ENCODE measurements around the gene RRAS2. TPM values are rescaled to one million over a fixed set of nuclear protein-coding genes. Genes with fewer than 3 reads are reported as not detected.

RRAS2 gene
- polyA plus RNA-seq, 1 of the 3 experiments (the other 2 are of a cell fraction), result 53.3 TPM

DNA sequence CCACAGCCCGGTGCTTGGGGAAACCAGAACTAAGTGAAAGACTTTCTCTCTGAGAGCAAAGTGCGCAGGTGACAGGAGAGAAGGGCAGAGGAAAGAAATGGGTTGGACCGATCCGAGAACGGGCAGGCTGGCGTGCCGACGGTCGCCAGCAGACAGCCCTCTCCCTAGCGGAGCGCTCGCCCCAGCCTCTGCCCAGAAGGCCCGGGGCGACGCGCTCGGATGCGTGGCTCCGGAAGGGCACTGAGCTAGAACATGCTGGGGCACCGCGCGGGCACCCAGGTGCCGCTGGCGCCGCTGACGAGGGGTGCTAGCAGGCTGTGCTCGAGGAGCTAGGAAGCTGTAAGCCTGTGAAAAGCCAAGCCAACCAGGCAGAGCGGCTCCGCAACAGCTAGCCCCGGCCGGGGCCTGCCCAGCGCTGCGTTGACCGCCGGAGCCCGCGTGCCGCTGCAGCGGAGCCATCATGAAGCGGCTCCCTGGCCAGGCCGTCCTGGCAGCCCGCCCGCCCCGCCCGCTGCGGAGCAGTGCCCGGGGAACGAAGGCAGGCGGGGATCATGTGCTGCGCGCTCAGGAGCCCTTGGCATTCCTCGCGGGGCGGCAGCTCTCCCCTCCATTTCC is 22.1 kb upstream of the RRAS2 start:
- CTCF ChIA-PET, result interaction anchor here (0.6 to 1.4 kb wide), 3 partner anchors 21 to 74 kb away, joined by 3 to 5 read pairs (median 4); no protein-coding TSS in a partner anchor
- no peaks in the 10 kb centered on the region for H3K79me2 ChIP-seq (ENCODE audit: insufficient read depth)

GRCh38 chr11:14380125-14380936 is 21.3 kb upstream of the RRAS2 start:
- H3K27ac ChIP-seq (ENCODE audit: low read depth in 2 of 2, low read length in 1 of 2), result peak overlapping the region in 1 of 2 experiments; percentile 28; a peak in 2 of 4 replicates
- no peaks in the 10 kb centered on the region for H3K36me3 ChIP-seq (replicated peaks in 1 of 2; ENCODE audit: control insufficient read depth in 1 of 2, insufficient read depth in 2 of 2, low read length in 1 of 2)
- H3K9me3 ChIP-seq, result no peaks in the 10 kb centered on the region
- WGBS (ENCODE audit: low lambda C conversion rate), result 90% methylated on average over 14 of the region's 14 CpGs
- CTCF ChIA-PET, result interaction anchor here (0.9 to 1.4 kb wide), 3 partner anchors 72 to 80 kb away, joined by 3 to 4 read pairs (median 3); no protein-coding TSS in a partner anchor
- no peaks in the 10 kb centered on the region for H3K27me3 ChIP-seq (ENCODE audit: insufficient read depth)
- peak overlapping the region; percentile 38 to 55; a peak in 3 of 4 replicates for H3K4me3 ChIP-seq (ENCODE audit: low read depth in 2 of 2, low read length in 1 of 2)
- peaks cover 8% of the 10 kb centered on the region for H3F3A ChIP-seq (replicated peaks; ENCODE audit: insufficient read depth)
- peak overlapping the region; percentile 62 for H3K9ac ChIP-seq
- no peak for DNase-seq
- no peaks in the 10 kb centered on the region; a peak in 1 of 4 replicates for H3K4me1 ChIP-seq (ENCODE audit: control insufficient read depth in 1 of 2, insufficient read depth in 2 of 2, low read depth in 1 of 2, low read length in 1 of 2)
- no peaks in the 10 kb centered on the region for H3K79me2 ChIP-seq (ENCODE audit: insufficient read depth)
- peak overlapping the region; percentile 84; the same call in 1 of the 2 replicates for H2AFZ ChIP-seq (ENCODE audit: low read depth)
- POLR2A ChIA-PET, result interaction anchor here (0.6 kb wide), 1 partner anchor 10 kb away, joined by 3 read pairs; no protein-coding TSS in a partner anchor
- no peak for TF ChIP-seq CHD2 (IDR thresholded peaks at IDR 0.05; ENCODE audit: low read length, partially characterized antibody)
- TF ChIP-seq RXRA (IDR thresholded peaks at IDR 0.05; ENCODE audit: borderline replicate concordance, low read depth), result no peak
- TF ChIP-seq FOSL2 (IDR thresholded peaks at IDR 0.05; ENCODE audit: borderline replicate concordance, low read depth), result no peak
- TF ChIP-seq MEF2A (IDR thresholded peaks at IDR 0.05; ENCODE audit: borderline replicate concordance, low read depth), result no peak
- TF ChIP-seq, protein P1, sequence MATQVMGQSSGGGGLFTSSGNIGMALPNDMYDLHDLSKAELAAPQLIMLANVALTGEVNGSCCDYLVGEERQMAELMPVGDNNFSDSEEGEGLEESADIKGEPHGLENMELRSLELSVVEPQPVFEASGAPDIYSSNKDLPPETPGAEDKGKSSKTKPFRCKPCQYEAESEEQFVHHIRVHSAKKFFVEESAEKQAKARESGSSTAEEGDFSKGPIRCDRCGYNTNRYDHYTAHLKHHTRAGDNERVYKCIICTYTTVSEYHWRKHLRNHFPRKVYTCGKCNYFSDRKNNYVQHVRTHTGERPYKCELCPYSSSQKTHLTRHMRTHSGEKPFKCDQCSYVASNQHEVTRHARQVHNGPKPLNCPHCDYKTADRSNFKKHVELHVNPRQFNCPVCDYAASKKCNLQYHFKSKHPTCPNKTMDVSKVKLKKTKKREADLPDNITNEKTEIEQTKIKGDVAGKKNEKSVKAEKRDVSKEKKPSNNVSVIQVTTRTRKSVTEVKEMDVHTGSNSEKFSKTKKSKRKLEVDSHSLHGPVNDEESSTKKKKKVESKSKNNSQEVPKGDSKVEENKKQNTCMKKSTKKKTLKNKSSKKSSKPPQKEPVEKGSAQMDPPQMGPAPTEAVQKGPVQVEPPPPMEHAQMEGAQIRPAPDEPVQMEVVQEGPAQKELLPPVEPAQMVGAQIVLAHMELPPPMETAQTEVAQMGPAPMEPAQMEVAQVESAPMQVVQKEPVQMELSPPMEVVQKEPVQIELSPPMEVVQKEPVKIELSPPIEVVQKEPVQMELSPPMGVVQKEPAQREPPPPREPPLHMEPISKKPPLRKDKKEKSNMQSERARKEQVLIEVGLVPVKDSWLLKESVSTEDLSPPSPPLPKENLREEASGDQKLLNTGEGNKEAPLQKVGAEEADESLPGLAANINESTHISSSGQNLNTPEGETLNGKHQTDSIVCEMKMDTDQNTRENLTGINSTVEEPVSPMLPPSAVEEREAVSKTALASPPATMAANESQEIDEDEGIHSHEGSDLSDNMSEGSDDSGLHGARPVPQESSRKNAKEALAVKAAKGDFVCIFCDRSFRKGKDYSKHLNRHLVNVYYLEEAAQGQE (IDR thresholded peaks at IDR 0.05; ENCODE audit: low read depth, low read length), result no peak
- no peak for TF ChIP-seq YY1 (IDR thresholded peaks at IDR 0.05; ENCODE audit: low read depth)
- TF ChIP-seq TAF1 (IDR thresholded peaks at IDR 0.05; ENCODE audit: borderline replicate concordance, low read depth, low read length), result no peak
- TF ChIP-seq TCF12 (IDR thresholded peaks at IDR 0.05), result no peak
- TF ChIP-seq SIN3A (IDR thresholded peaks at IDR 0.05; ENCODE audit: borderline replicate concordance, low read depth, low read length), result no peak
- no peak for TF ChIP-seq RCOR1 (IDR thresholded peaks at IDR 0.05; ENCODE audit: low read length)
- no peak for TF ChIP-seq ELF1 (IDR thresholded peaks at IDR 0.05)
- no peak for TF ChIP-seq NFIC (IDR thresholded peaks at IDR 0.05; ENCODE audit: borderline replicate concordance)
- no peak for TF ChIP-seq JUND (IDR thresholded peaks at IDR 0.05)
- no peak for TF ChIP-seq RFX5 (IDR thresholded peaks at IDR 0.05; ENCODE audit: low read length)
- no peaks in the 10 kb centered on the region for H4K20me1 ChIP-seq (ENCODE audit: insufficient read depth)
- no peaks in the 10 kb centered on the region for H3K9me2 ChIP-seq
- H3K4me2 ChIP-seq, result peak overlapping the region; percentile 89

More for the DNA sequence above, 22.1 kb upstream of the RRAS2 start:
- Histone ChIP-seq H3K9me3 (no peaks in the 10 kb centered on the region), H4K20me1 (ENCODE audit: insufficient read depth) (no peaks in the 10 kb centered on the region), H3K4me3 (ENCODE audit: low read depth in 2 of 2, low read length in 1 of 2) (peak overlapping the region; percentile 38 to 55; a peak in 3 of 4 replicates), H3K27me3 (ENCODE audit: insufficient read depth) (no peaks in the 10 kb centered on the region), H3F3A (replicated peaks; ENCODE audit: insufficient read depth) (peaks cover 8% of the 10 kb centered on the region), H2AFZ (ENCODE audit: low read depth) (peak overlapping the region; percentile 84), H3K4me2 (peak overlapping the region; percentile 89), H3K27ac (ENCODE audit: low read depth in 2 of 2, low read length in 1 of 2) (peak overlapping the region; percentile 28 to 67), H3K9ac (peak overlapping the region; percentile 62), H3K9me2 (no peaks in the 10 kb centered on the region), H3K36me3 (replicated peaks in 1 of 2; ENCODE audit: control insufficient read depth in 1 of 2, insufficient read depth in 2 of 2, low read length in 1 of 2) (no peaks in the 10 kb centered on the region), H3K4me1 (ENCODE audit: control insufficient read depth in 1 of 2, insufficient read depth in 2 of 2, low read depth in 1 of 2, low read length in 1 of 2) (no peaks in the 10 kb centered on the region; a peak in 1 of 4 replicates)
- TF ChIP-seq CHD2 (IDR thresholded peaks at IDR 0.05; ENCODE audit: low read length, partially characterized antibody) (no peak), YY1 (IDR thresholded peaks at IDR 0.05; ENCODE audit: low read depth) (peak; percentile 70; the same call in 1 of the 2 replicates), RFX5 (IDR thresholded peaks at IDR 0.05; ENCODE audit: low read length) (no peak), RAD21 (IDR thresholded peaks at IDR 0.05; ENCODE audit: low read length) (0 out of 2 replicates have a peak, but pooled peaks have one; percentile 2), ELF1 (IDR thresholded peaks at IDR 0.05) (no peak), EP300 (IDR thresholded peaks at IDR 0.05; ENCODE audit: borderline replicate concordance in 1 of 2, low read depth in 1 of 2, low read length in 1 of 2) (0 out of 4 replicates have a peak, but pooled peaks of 1 of the 2 experiments have one; percentile 14), NFIC (IDR thresholded peaks at IDR 0.05; ENCODE audit: borderline replicate concordance) (peak; percentile 79)
- TF ChIP-seq, protein P2, sequence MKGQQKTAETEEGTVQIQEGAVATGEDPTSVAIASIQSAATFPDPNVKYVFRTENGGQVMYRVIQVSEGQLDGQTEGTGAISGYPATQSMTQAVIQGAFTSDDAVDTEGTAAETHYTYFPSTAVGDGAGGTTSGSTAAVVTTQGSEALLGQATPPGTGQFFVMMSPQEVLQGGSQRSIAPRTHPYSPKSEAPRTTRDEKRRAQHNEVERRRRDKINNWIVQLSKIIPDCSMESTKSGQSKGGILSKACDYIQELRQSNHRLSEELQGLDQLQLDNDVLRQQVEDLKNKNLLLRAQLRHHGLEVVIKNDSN (IDR thresholded peaks at IDR 0.05; ENCODE audit: borderline replicate concordance, low read depth), result peak; percentile 65
- TF ChIP-seq, protein P3, sequence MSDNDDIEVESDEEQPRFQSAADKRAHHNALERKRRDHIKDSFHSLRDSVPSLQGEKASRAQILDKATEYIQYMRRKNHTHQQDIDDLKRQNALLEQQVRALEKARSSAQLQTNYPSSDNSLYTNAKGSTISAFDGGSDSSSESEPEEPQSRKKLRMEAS (IDR thresholded peaks at IDR 0.05; ENCODE audit: low read depth), result peak; percentile 83
- 7% methylated on average over 22 of the region's 54 CpGs for WGBS (ENCODE audit: low lambda C conversion rate)
- peak; percentile 92 for DNase-seq
- POLR2A ChIA-PET, result interaction anchor here (0.6 kb wide), 1 partner anchor 11 kb away, joined by 3 read pairs; no protein-coding TSS in a partner anchor

All from SK-N-SH (cell line).